NOMO-1 (cell line): ENCODE results near the gene SLC25A45.

Source experiments
- DNase-seq, 2 experiments: peaks; one replicate each; lab custom pipeline; 2025; ENCODE audit not compliant: unreplicated experiment in 2 of 2; lab: John Stamatoyannopoulos, UW

SLC25A45 gene

GRCh38 chr11:65404638-65405339 lies 22.3 kb upstream of the SLC25A45 start:
- no peak for DNase-seq

GRCh38 chr11:65404210-65404609 lies 21.8 kb upstream of the SLC25A45 start:
- no peak for DNase-seq

DNA sequence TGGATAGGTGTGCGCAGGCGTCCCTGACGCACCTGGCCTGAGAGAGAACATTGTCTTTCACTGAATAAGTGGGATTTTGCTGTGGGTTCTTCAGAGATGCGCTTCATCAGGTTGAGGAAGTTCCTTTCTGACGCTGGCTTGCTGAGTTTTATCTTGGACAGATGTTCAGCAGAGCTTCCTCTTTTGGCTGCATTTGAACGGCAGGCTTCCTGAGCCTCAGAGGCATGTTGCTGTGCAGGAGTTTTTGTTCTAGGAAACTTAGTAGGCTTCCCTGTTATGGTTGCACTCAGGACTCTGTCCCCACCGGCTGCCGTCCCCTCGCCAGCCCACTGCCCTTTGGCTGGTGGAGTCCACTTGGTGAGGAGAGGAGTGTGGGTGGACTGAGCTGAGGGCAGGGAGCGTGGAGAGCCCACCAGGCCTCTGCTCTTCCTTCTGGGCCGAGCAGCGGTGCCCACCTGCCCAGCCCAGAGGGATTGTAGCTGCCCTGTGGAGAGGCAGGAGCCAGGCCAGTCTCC lies 21.2 kb upstream of the SLC25A45 start:
- peak; percentile 73 to 89 for DNase-seq

DNA sequence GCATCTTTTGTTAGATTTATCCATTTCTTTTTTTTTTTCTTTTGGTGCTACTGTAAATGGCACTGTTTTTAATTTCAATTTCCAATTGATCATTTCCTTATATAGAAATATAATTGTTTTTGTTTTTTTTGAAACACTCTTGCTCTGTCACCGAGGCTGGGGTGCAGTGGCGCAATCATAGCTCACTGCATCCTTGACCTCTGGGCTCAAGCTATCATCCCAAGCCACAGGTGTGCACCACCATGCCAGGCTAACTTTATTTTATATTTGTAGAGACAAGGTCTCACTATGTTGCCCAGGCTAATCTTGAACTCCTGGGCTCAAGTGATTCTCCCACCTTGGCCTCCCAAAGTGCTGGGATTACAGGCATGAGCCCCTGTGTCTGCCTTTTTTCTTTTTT lies 20.3 kb upstream of the SLC25A45 start:
- no peak for DNase-seq

GRCh38 chr11:65401803-65402248 lies 19.4 kb upstream of the SLC25A45 start:
- DNase-seq = no peak

DNA sequence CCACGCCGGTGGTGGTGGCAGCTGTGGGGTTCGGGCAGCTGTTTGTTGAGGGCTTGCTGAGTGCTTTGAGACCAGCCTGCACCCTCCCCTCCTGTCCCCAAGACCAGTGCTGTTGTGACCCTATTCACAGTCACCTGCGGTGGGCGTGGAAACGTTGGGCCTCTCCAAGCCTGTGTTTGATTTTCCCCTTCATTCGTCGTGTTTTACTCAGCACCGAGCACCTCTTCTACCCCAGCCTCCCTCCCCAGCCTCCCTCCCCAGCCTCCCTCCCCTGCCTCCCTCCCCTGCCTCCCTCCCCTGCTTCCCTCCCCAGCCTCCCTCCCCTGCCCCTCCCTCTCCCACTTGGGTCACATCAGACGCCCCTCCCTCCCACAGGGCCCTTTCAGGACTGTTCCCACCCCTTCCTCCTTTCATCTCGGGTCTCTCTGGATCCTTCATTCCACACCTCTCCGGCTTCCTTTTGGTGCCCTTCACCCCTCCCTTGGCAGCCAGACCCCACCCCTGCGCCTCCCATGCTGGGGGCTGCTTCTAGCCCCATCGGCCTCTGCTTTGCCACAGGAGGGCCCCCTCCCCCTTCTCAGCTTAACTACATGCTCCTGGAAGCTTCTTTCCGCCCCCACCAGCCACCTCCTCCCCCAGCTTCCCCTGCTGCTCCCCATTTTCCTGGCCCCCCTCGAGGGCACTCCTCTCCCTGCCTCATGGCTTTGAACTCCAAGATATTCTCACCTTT lies 18.8 kb upstream of the SLC25A45 start:
- DNase-seq = no peak

DNA sequence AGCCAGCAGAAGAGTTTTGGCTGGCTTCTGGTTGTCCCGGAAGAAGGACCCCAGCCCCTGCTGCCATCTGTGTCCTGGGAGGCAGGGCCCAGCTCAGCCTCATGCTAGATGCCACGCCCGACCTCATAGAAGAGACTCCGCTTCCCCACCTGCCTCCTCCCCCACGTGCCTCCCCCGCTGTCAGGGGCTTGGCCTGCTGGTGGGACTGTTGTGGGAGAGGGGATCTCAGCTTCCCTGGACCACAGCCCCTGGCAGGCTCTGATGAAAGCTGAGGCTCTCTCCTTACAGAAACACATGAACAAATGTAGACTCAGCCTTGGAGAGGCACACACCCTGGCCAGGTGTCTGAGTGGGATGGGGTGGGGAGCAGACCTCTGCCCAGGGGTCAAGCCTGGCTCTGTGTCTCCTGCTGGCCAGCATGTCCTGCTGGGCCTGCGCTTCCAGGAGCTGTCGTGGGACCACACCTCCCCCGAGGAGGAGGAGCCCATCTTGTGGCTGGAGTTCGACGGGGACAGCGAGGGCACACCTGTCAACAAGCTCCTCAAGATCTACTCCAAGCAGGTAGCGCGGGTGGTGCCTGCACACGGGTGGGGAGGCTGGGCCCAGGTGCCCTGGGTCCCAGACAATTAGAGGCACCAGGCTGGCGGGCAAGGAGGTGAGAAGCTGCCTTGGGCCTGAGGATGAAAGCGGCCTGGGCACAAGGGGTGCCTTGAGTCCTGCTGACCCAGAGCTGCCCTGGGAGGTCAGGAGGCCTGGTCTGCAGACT lies 18.0 kb upstream of the SLC25A45 start:
- no peak for DNase-seq

GRCh38 chr11:65399845-65400244 lies 17.4 kb upstream of the SLC25A45 start:
- no peak for DNase-seq

- DNase-seq = no peak
Observed at GRCh38 chr11:65399249-65399648, 16.8 kb upstream of the SLC25A45 start.

GRCh38 chr11:65398362-65398910 lies 16.0 kb upstream of the SLC25A45 start:
- no peak for DNase-seq

GRCh38 chr11:65396769-65397745 lies 14.6 kb upstream of the SLC25A45 start:
- no peak for DNase-seq

DNA sequence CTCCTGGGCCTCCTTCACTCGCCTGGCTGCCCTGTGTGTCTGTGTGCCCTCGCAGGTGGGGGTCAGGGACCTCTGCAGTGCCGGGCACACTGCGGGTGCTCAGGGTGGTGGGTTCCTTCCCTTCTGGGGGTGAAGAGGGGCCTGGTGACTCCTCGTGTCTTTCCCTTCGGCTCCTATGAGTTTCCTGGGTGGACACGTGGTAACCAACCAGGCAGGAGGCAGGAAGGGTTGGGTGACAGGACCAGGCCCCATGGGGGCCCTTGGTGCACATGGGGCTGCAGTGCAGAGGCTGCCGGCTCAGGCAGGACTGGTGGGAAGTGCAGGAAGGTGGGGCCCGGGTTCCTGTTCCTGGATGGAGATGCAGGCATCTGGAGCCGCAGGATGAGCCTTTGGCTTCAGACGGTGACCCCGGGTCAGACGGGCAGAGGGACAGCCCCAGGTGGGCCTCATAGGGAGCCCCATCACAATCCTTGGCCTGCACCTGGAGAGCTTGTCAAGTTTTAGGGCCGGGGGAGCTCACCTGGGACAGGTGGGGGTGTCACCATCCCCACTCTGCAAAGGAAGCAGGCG lies 13.6 kb upstream of the SLC25A45 start:
- no peak for DNase-seq

DNA sequence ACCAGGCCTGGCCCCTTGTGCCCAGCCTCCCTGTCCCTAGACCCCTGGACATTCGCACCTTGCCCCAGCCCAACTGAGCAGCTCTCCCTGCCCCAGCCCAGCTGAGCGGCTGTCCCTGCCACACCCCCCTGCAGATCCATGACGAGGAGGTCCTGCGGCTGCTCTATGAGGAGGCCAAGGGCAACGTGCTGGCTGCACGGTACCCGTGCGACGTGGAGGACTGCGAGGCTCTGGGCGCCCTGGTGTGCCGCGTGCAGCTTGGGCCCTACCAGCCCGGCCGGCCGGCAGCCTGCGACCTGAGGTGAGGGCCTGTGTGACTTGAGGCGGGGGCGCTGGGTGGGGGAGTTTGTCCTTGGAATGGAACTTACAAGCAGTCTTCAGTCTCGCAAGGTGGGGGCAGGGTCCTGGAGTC lies 11.7 kb upstream of the SLC25A45 start:
- no peak for DNase-seq

- DNase-seq = no peak
Observed at GRCh38 chr11:65393513-65394079, 11.2 kb upstream of the SLC25A45 start.

DNA sequence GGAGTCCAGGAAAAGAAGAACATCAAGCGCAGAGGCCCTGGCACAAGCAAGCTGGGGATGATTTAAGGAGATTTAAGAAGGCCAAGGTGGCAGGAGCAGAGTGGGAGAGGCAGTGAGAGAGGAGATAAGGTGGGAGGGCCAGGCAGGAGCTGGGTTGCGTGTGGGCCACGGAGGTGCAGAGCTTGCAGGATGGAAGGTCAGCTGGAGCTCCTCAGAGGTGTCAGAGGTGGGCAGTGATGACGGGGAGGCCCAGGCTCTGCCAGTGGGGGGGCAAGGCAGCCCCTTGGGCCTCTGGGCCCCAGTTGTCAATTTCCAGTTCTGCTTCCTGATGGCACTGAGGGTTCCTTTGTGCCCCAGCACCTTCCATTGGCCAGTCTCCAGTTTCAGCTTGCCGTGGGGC lies 10.5 kb upstream of the SLC25A45 start:
- no peak for DNase-seq

DNA sequence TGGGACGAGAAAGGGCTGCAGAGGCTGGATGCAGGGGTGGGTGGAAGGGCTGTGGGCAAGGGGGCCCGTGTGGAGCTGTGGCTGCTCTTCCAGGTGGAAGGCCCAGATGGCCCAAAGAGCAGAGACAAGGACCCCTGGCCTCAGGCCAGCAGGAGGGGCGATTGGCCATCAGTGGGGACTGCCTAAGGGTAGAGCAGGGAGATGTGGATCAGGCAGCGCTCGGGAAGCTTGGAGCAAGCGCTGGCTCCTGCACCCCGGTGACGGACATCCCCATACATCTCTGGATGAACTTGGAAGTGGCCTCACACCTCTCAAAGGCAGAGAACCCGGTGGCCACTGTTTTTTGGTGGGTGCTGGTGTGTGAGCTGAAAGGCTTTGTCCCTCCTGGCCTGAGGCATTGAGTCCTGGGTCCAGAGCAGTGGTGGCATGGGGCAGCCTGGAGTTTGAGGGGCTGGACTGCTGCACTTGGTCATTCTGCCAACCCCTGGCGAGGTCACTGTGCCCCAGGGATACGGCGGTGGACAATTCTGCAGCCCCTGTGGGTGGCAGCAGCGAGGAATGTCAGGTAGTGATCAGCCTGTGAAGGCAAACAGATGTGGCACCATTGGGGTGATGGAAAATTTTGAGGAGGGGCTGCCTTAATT lies 9.9 kb upstream of the SLC25A45 start:
- no peak for DNase-seq

DNA sequence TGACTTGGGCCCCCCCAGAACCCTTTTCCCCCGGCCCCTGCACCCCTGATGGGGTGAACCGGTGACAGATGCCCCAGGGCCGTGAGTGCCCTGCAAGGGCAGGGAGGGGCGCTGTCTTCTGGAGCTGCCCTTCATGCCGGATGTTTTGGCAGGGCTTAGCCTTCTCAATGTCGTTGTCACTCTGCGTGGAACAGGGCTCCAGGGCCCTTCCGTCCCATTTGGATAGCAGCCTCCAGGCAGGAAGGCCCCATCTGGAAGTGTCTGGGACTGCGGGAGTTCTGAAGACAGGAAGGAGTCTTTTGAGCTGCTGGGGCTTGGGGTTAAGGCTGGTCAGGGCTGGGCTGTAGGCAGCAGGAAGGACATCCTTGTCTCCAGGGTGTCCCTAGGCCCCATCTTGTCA lies 8.6 kb upstream of the SLC25A45 start:
- DNase-seq = no peak

- DNase-seq = no peak
Observed at GRCh38 chr11:65390099-65390941, 7.9 kb upstream of the SLC25A45 start.
